Measurements from ENCODE around the gene PPL.

Gene PPL

DNA sequence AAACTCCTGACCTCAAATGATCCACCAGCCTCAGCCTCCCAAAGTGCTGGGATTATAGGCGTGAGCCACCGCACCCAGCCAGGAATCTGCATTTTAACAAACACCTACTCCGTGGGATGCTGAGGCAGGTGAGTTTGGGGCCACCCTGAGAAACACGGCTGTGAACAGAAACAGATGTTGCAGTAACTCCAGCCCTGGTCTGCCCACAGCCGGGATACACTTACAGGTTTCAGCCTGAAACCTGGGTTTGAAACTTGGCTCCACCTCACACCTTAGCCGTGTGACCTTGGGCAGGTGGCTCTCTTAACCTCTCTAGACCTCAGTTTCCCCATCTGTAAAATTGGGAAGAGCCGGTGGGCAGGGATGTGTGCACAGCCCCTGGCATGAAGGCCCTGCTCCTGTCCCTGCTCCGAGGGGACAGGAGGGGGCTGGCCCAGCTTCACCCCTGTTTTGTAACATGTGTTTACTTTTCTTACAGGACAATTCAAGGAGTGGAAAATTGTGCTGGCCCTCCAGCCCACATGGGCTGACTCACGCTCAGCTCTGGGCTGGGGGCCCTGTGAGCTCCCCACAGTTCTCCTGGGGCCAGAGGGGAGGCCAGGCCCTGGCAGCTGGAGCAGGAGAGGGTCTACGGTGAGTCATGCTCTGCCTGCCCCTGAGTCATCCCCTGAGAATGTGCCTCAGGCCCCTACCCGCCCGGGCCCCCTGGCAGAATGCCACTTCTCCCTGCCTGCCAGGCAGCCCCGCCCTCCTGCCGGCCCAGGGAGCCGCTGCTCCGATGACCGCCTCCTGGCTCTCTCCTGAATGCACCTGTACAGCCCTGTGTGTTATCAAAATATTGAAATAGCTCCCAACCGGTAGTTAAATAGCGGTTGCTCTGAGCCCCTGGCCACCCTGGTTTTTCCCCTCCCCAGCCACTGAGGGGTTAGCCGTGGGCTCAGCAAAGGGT is 7.7 kb upstream of the PPL start:
- H3K79me2 ChIP-seq (ENCODE audit: control insufficient read depth, insufficient read depth, low read length, unreplicated experiment) = no peaks in the 10 kb centered on the region
- peak overlapping the region; percentile 17; the same call in 1 of the 2 replicates for H3K4me3 ChIP-seq (ENCODE audit: low read depth, low read length)
- peaks cover 38% of the 10 kb centered on the region for H3K4me1 ChIP-seq (ENCODE audit: control insufficient read depth, insufficient read depth, low read length, unreplicated experiment)
- H2AFZ ChIP-seq (ENCODE audit: low read length, unreplicated experiment) = no peak overlapping the region
- no peaks in the 10 kb centered on the region for H3K27me3 ChIP-seq (ENCODE audit: insufficient read depth, low read length)
- H3K36me3 ChIP-seq (ENCODE audit: insufficient read depth, low read length) = no peaks in the 10 kb centered on the region
- H3K27ac ChIP-seq (ENCODE audit: low read depth, low read length) = peak overlapping the region; percentile 89

GRCh38 chr16:4942481-4942880 is 5.5 kb upstream of the PPL start:
- H3K36me3 ChIP-seq (ENCODE audit: insufficient read depth, low read length) = no peaks in the 10 kb centered on the region
- H3K27me3 ChIP-seq (ENCODE audit: insufficient read depth, low read length) = no peaks in the 10 kb centered on the region
- H3K79me2 ChIP-seq (ENCODE audit: control insufficient read depth, insufficient read depth, low read length, unreplicated experiment) = no peaks in the 10 kb centered on the region
- H3K4me1 ChIP-seq (ENCODE audit: control insufficient read depth, insufficient read depth, low read length, unreplicated experiment) = peaks cover 38% of the 10 kb centered on the region
- H3K27ac ChIP-seq (ENCODE audit: low read depth, low read length) = peak overlapping the region; percentile 89
- H3K4me3 ChIP-seq (ENCODE audit: low read depth, low read length) = 0 out of 2 replicates have a peak overlapping the region, but pooled peaks have one; percentile 28
- H2AFZ ChIP-seq (ENCODE audit: low read length, unreplicated experiment) = no peak overlapping the region

DNA sequence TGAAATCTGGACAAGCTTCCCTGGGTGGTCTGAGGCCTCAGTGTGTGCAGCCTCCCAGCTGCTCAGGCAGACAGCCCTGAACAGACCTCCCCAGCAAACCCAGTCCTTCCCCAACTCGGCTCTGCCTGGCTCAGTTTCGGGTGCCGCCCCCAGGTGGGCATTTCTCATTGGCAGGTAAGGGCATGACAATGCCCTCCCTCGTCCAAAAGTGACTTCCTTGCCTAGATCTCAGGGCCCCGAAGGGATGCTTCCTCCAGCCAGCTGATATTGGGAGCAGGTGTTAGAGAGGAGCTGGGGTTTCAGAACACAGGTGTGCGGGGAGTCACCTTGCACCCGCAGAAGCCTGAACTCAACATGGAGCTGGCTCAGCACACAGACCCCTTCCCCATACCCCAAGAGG is 3.8 kb upstream of the PPL start:
- Histone ChIP-seq H3K79me2 (ENCODE audit: control insufficient read depth, insufficient read depth, low read length, unreplicated experiment) (no peaks in the 10 kb centered on the region), H3K27me3 (ENCODE audit: insufficient read depth, low read length) (peaks cover 11% of the 10 kb centered on the region; the same call in 1 of the 2 replicates), H3K4me3 (ENCODE audit: low read depth, low read length) (no peak overlapping the region), H3K36me3 (ENCODE audit: insufficient read depth, low read length) (no peaks in the 10 kb centered on the region), H3K4me1 (ENCODE audit: control insufficient read depth, insufficient read depth, low read length, unreplicated experiment) (peaks cover 35% of the 10 kb centered on the region), H3K27ac (ENCODE audit: low read depth, low read length) (no peak overlapping the region), H2AFZ (ENCODE audit: low read length, unreplicated experiment) (no peak overlapping the region)

GRCh38 chr16:4938683-4939030 is 1.7 kb upstream of the PPL start:
- peaks cover 11% of the 10 kb centered on the region; the same call in 1 of the 2 replicates for H3K27me3 ChIP-seq (ENCODE audit: insufficient read depth, low read length)
- H3K27ac ChIP-seq (ENCODE audit: low read depth, low read length) = no peak overlapping the region
- H3K36me3 ChIP-seq (ENCODE audit: insufficient read depth, low read length) = no peaks in the 10 kb centered on the region
- H3K4me3 ChIP-seq (ENCODE audit: low read depth, low read length) = no peak overlapping the region
- no peak overlapping the region for H2AFZ ChIP-seq (ENCODE audit: low read length, unreplicated experiment)
- H3K4me1 ChIP-seq (ENCODE audit: control insufficient read depth, insufficient read depth, low read length, unreplicated experiment) = peaks cover 30% of the 10 kb centered on the region
- no peaks in the 10 kb centered on the region for H3K79me2 ChIP-seq (ENCODE audit: control insufficient read depth, insufficient read depth, low read length, unreplicated experiment)

DNA sequence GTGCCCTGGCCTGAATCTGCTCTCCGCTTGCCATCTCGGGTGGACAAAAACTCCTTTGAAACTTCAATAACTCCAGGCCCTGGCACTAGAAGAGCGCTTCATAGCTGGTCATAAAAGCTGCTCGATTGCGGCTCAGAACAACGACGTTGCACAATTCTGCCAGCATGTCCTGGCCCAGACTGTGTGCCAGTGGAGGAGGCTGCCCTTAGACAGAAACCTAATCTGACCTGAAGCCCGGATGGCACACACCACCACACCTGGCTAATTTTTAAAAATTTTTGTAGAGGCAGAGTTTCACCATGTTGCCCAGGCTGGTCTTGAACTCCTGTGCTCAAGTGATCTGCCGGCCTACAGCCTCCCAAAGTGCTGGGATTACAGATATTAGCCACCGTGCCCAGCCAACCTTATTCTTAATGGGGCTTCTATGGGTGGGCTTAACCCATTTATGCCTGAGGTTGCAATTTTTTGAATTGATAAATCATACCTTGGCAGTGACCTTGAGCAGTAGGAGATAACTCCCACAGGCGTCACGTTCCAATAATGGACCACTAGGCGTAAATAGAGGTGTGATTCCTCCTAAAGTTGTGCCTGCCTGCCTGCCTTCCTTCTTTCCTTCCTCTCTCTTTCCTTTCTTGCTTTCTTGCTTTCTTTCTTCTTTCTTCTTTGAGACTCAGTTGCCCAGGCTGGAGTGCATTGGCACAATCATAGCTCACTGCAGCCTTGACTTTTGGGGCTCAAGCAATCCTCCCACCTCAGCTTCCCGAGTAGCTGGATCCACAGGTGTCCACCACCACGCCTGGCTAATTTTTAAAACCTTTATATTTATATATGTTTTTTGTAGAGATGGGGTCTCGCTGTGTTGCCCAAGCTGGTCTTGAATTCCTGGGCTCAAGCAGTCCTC is 1.1 kb upstream of the PPL start:
- no peak overlapping the region for H3K27ac ChIP-seq (ENCODE audit: low read depth, low read length)
- H2AFZ ChIP-seq (ENCODE audit: low read length, unreplicated experiment) = no peak overlapping the region
- H3K4me3 ChIP-seq (ENCODE audit: low read depth, low read length) = no peak overlapping the region
- H3K36me3 ChIP-seq (ENCODE audit: insufficient read depth, low read length) = no peaks in the 10 kb centered on the region
- no peaks in the 10 kb centered on the region for H3K79me2 ChIP-seq (ENCODE audit: control insufficient read depth, insufficient read depth, low read length, unreplicated experiment)
- peaks cover 11% of the 10 kb centered on the region; the same call in 1 of the 2 replicates for H3K27me3 ChIP-seq (ENCODE audit: insufficient read depth, low read length)
- peaks cover 26% of the 10 kb centered on the region for H3K4me1 ChIP-seq (ENCODE audit: control insufficient read depth, insufficient read depth, low read length, unreplicated experiment)

DNA sequence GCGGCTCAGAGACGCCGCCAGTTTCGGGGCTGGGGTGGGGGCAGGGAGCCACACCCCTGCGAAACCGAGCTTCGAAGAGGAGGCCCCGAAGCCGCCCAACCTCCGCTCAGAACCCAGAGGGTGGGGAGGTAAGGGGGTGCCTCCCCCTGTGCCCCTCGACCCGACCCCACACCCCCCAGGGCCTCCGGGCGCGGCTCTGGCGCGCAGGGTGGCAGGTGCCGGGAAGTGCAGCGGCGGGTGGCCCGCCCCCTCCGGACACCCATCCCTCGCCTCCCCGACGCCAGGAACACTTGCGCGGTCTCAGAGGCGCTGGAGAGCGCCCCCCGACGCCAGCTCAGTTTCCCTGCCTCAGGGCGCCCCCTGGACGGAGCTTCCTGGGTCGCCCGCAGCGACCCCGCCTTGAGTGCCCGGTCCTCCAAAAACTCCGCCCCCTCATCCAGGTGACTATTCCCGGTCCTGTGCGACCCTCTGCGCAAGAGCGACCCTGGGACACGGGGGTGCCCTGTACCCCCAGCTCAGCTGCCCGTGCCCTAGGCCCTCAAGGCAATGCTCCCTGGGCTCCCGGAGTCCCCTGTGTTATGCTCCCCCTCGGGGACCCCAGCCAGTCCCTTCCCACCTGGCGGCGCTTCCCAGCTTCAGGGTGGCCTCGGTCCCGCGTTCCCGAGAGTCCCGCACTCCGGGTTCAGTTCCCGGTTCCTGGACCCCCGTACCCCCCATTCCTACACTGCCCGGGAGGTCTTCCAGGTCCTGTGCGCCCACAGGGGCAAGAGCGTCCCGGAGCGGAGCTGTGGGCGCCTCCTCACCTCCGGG is 562 bp downstream of the PPL start:
- Histone ChIP-seq H3K4me3 (ENCODE audit: low read depth, low read length) (peak overlapping the region; percentile 82), H3K27me3 (ENCODE audit: insufficient read depth, low read length) (peaks cover 11% of the 10 kb centered on the region; the same call in 1 of the 2 replicates), H3K79me2 (ENCODE audit: control insufficient read depth, insufficient read depth, low read length, unreplicated experiment) (no peaks in the 10 kb centered on the region), H3K4me1 (ENCODE audit: control insufficient read depth, insufficient read depth, low read length, unreplicated experiment) (peaks cover 16% of the 10 kb centered on the region), H3K36me3 (ENCODE audit: insufficient read depth, low read length) (no peaks in the 10 kb centered on the region), H2AFZ (ENCODE audit: low read length, unreplicated experiment) (peak overlapping the region; percentile 38), H3K27ac (ENCODE audit: low read depth, low read length) (no peak overlapping the region)

DNA sequence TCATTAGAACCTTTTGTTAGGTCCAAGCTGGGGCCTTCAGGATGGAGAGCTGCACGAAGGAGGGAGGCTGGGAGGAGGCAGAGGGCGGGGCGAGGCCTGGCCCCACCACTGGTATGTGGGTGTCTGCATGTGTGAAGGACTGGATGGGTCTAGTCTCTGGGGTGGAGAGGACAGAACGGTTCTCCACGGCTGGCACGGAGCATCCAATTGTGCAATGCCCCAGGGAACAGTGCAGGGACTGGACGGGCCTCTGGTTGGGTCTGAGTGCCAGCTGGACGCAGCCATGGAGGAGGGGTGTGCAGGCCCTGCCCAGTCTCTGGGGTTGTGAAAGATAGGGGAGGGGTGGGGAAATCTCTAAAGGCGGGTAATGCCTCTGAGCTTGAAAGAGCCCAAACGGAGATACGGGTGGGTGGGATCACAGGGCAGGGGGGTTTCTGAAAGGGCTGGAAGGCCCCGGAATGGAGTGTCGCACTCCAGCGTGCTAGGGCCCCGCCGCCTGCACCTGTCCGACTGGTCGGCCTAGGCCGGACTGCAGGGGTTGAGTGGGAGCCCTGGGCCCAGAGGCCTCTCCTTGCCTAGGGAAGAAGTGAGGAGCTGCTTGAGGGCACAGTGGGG is 1.6 kb downstream of the PPL start:
- peaks cover 11% of the 10 kb centered on the region; the same call in 1 of the 2 replicates for H3K27me3 ChIP-seq (ENCODE audit: insufficient read depth, low read length)
- no peaks in the 10 kb centered on the region for H3K79me2 ChIP-seq (ENCODE audit: control insufficient read depth, insufficient read depth, low read length, unreplicated experiment)
- peak overlapping the region; percentile 82 for H3K4me3 ChIP-seq (ENCODE audit: low read depth, low read length)
- no peak overlapping the region for H3K27ac ChIP-seq (ENCODE audit: low read depth, low read length)
- H3K36me3 ChIP-seq (ENCODE audit: insufficient read depth, low read length) = no peaks in the 10 kb centered on the region
- H2AFZ ChIP-seq (ENCODE audit: low read length, unreplicated experiment) = no peak overlapping the region
- peaks cover 16% of the 10 kb centered on the region for H3K4me1 ChIP-seq (ENCODE audit: control insufficient read depth, insufficient read depth, low read length, unreplicated experiment)

- Histone ChIP-seq H3K4me3 (ENCODE audit: low read depth, low read length) (peak overlapping the region; percentile 12; the same call in 1 of the 2 replicates), H3K36me3 (ENCODE audit: insufficient read depth, low read length) (no peaks in the 10 kb centered on the region), H3K4me1 (ENCODE audit: control insufficient read depth, insufficient read depth, low read length, unreplicated experiment) (peaks cover 16% of the 10 kb centered on the region), H3K27ac (ENCODE audit: low read depth, low read length) (no peak overlapping the region), H3K27me3 (ENCODE audit: insufficient read depth, low read length) (peaks cover 11% of the 10 kb centered on the region; the same call in 1 of the 2 replicates), H2AFZ (ENCODE audit: low read length, unreplicated experiment) (no peak overlapping the region), H3K79me2 (ENCODE audit: control insufficient read depth, insufficient read depth, low read length, unreplicated experiment) (no peaks in the 10 kb centered on the region)
Observed at GRCh38 chr16:4934591-4934990, 2.4 kb downstream of the PPL start.

- Histone ChIP-seq H3K27me3 (ENCODE audit: insufficient read depth, low read length) (peaks cover 11% of the 10 kb centered on the region; the same call in 1 of the 2 replicates), H2AFZ (ENCODE audit: low read length, unreplicated experiment) (no peak overlapping the region), H3K79me2 (ENCODE audit: control insufficient read depth, insufficient read depth, low read length, unreplicated experiment) (no peaks in the 10 kb centered on the region), H3K4me3 (ENCODE audit: low read depth, low read length) (no peak overlapping the region), H3K4me1 (ENCODE audit: control insufficient read depth, insufficient read depth, low read length, unreplicated experiment) (peaks cover 16% of the 10 kb centered on the region), H3K27ac (ENCODE audit: low read depth, low read length) (no peak overlapping the region), H3K36me3 (ENCODE audit: insufficient read depth, low read length) (no peaks in the 10 kb centered on the region)
Observed at GRCh38 chr16:4933871-4934395, 3.0 kb downstream of the PPL start.

All from ACC112 (cell line).